OCI-LY7 (cell line): ENCODE results near the gene COX4I1. TPM values are rescaled to one million over a fixed set of nuclear protein-coding genes. Genes with fewer than 3 reads are reported as not detected.

Source experiments
- BruUV-seq: library from RNA; stranded (reverse); fragments of 400-500 nt; replicated peaks from 2 replicates; lab custom pipeline; 2021; lab: Mats Ljungman, UMichigan
- CTCF ChIA-PET: fragments of 300-600 bp; sonication (Branson Sonifier 250); formaldehyde crosslinking; loops from one replicate; lab custom pipeline; 2022; ENCODE audit warnings: antibody characterized with exemption; ENCODE audit not compliant: unreplicated experiment; lab: Charles Lee
- POLR2A ChIA-PET: fragments of 300-600 bp; sonication (Branson Sonifier 250); formaldehyde crosslinking; loops from one replicate; lab custom pipeline; 2022; ENCODE audit warnings: antibody characterized with exemption; lab: Charles Lee
- DNase-seq: peaks from one replicate; pipeline ENCODE4 v3.0.0-alpha.2; 2015; ENCODE audit warnings: low spot score
- H2AFZ ChIP-seq: fragments of 200-600 bp; sonication (generic), shearing (Covaris generic); 2 replicates; pipeline ENCODE4 v1.6.1; 2014; ENCODE audit warnings: mild to moderate bottlenecking, antibody characterized with exemption, low read length, moderate library complexity
- H3K27ac ChIP-seq: fragments of 200-600 bp; sonication (generic); 2 replicates; pipeline ENCODE4 v1.5.1; 2014; ENCODE audit warnings: mixed run types, low read depth, mild to moderate bottlenecking, moderate library complexity, low read length, inconsistent platforms; ENCODE audit not compliant: poor library complexity, severe bottlenecking
- H3K36me3 ChIP-seq: fragments of 200-600 bp; sonication (generic); 2 replicates; pipeline ENCODE4 v1.6.1; 2014; ENCODE audit warnings: mild to moderate bottlenecking, antibody characterized with exemption, low read length, moderate library complexity, mixed read lengths; ENCODE audit not compliant: insufficient read depth
- H3K4me1 ChIP-seq: fragments of 200-600 bp; sonication (generic); 2 replicates; pipeline ENCODE4 v1.5.1; 2014; ENCODE audit warnings: mild to moderate bottlenecking, low read length; ENCODE audit not compliant: insufficient read depth, poor library complexity, severe bottlenecking
- H3K4me2 ChIP-seq: fragments of 200-600 bp; sonication (generic); 2 replicates; pipeline ENCODE4 v1.6.1; 2014; ENCODE audit warnings: mild to moderate bottlenecking, low read length
- H3K4me3 ChIP-seq: fragments of 200-600 bp; sonication (generic); 2 replicates; pipeline ENCODE4 v1.5.1; 2014; ENCODE audit warnings: mild to moderate bottlenecking, low read depth, low read length; ENCODE audit not compliant: poor library complexity, severe bottlenecking
- H3K79me2 ChIP-seq: fragments of 200-600 bp; sonication (generic); 2 replicates; pipeline ENCODE4 v1.6.1; 2016; ENCODE audit warnings: low read depth, mild to moderate bottlenecking, low read length, moderate library complexity, mixed read lengths; ENCODE audit not compliant: insufficient read depth
- H3K9me2 ChIP-seq: fragments of 200-600 bp; sonication (generic); 2 replicates; pipeline ENCODE4 v1.6.1; 2016; ENCODE audit warnings: mild to moderate bottlenecking, low read length, mixed read lengths; ENCODE audit not compliant: insufficient read depth
- H3K9me3 ChIP-seq: fragments of 200-600 bp; sonication (generic); 2 replicates; pipeline ENCODE4 v1.6.1; 2014; ENCODE audit warnings: mild to moderate bottlenecking, mixed run types, low read length, mixed read lengths
- H4K20me1 ChIP-seq: fragments of 200-600 bp; sonication (generic); 2 replicates; pipeline ENCODE4 v1.6.1; 2014; ENCODE audit warnings: mild to moderate bottlenecking, antibody characterized with exemption, low read length, moderate library complexity, mixed read lengths; ENCODE audit not compliant: insufficient read depth
- EZH2phosphoT487 ChIP-seq: fragments of 200-600 bp; sonication (generic); IDR thresholded peaks from 2 replicates; pipeline ENCODE4 v1.6.1; 2018; ENCODE audit warnings: low read depth, borderline replicate concordance, mild to moderate bottlenecking, mixed run types, antibody characterized with exemption, low read length, moderate library complexity, mixed read lengths
- intact Hi-C: fragments of 100-400 bp; cut with micrococcal nuclease; formaldehyde crosslinking; loops from one replicate; pipeline ENCODE4 v1.10.0; 2022; ENCODE audit not compliant: unreplicated experiment
- total RNA-seq, 2 experiments: library from RNA; depleted of rRNA in 1 of 2; stranded (reverse); fragments of >200 nt in 1 of 2; shearing (Covaris generic) in 1 of 2; gene quantifications; 2 replicates each; pipeline ENCODE4 v1.2.3, GENCODE V29; 2014 to 2022
- TF ChIP-seq, protein P1 (sequence below): fragments of 200-600 bp; sonication (generic); conservative IDR thresholded peaks from 2 replicates; pipeline ENCODE4 v1.5.1; 2014; ENCODE audit warnings: mild to moderate bottlenecking, antibody characterized with exemption, low read length, moderate library complexity, mixed read lengths

COX4I1 gene
- total RNA-seq, 2 experiments from 2014 or later, result 542 to 569 TPM

DNA sequence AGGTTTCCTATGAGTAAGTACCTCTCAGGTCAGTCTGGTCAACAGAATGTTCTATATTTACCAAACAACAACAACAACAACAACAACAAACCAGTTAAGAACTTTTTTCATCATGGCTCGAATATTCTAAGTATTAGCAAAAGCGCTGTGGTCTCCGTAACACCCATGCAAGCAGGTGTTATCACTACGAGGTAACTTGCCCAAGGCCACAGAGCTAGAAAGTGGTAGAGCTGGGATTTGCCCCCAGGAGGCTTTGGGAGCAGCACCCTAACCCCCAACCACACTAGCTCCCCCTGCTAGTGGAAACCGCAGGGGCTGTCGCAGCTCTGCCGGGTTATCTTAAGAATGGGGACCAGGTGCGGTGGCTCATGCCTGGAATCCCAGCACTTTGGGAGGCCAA is 24.7 kb upstream of the COX4I1 start:
- no peak overlapping the region for H3K4me2 ChIP-seq
- H3K36me3 ChIP-seq, result peaks cover 46% of the 10 kb centered on the region
- POLR2A ChIA-PET, result no interaction called here

DNA sequence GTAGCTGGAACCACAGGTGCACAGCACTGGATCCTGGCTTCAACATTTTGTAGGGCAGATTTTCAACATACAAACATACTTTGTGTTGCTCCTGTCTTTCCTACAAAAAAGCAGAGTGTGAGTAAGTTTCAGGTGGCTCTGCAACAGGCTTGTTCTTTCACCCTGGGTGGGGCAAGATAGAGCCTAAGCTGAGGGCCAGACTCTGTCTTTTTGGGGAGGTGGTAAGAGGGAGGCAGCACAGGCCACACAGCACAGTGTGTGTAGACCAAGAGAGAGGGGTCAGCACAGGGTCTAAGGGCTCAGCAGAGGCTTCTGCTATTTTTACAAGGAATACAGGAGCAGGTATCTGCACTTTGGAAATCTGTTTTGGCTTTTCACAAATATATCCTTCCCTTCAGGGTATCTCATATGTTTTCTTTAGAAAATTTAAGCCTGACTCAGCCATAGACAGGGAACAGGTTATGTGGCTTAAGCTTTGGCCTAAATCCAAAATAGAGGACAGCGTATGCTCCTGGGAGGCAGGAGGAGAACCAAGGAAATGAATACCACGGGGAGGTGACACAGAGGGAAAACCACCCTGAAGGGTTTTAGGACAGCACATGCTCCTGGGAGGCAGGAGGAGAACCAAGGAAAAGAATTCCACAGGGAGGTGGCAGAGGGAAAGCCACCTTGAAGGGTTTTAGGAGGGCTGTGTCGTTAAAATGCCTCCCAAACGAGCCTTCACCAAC is 21.7 kb upstream of the COX4I1 start:
- H3K79me2 ChIP-seq, result no peaks in the 10 kb centered on the region
- H4K20me1 ChIP-seq, result no peaks in the 10 kb centered on the region
- no TSS peak for BruUV-seq
- H3K36me3 ChIP-seq, result peaks cover 63% of the 10 kb centered on the region
- H3K9me2 ChIP-seq, result no peaks in the 10 kb centered on the region
- CTCF ChIA-PET, result no interaction called here
- no peaks in the 10 kb centered on the region for H3K9me3 ChIP-seq
- H3K4me2 ChIP-seq, result no peak overlapping the region
- TF ChIP-seq, protein P1, sequence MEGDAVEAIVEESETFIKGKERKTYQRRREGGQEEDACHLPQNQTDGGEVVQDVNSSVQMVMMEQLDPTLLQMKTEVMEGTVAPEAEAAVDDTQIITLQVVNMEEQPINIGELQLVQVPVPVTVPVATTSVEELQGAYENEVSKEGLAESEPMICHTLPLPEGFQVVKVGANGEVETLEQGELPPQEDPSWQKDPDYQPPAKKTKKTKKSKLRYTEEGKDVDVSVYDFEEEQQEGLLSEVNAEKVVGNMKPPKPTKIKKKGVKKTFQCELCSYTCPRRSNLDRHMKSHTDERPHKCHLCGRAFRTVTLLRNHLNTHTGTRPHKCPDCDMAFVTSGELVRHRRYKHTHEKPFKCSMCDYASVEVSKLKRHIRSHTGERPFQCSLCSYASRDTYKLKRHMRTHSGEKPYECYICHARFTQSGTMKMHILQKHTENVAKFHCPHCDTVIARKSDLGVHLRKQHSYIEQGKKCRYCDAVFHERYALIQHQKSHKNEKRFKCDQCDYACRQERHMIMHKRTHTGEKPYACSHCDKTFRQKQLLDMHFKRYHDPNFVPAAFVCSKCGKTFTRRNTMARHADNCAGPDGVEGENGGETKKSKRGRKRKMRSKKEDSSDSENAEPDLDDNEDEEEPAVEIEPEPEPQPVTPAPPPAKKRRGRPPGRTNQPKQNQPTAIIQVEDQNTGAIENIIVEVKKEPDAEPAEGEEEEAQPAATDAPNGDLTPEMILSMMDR, result no peak
- TF ChIP-seq EZH2phosphoT487, result no peak
- no peak overlapping the region for H3K4me3 ChIP-seq
- no peak overlapping the region for H3K27ac ChIP-seq
- DNase-seq, result no peak
- no peaks in the 10 kb centered on the region for H3K4me1 ChIP-seq
- no peak overlapping the region for H2AFZ ChIP-seq
- POLR2A ChIA-PET, result interaction anchor here (1.5 kb wide), 1 partner anchor 16 kb away, joined by 6 read pairs; no protein-coding TSS in a partner anchor
- intact Hi-C loops, result no loop called here

More for the DNA sequence above, 24.7 kb upstream of the COX4I1 start:
- H3K27ac ChIP-seq, result no peak overlapping the region
- BruUV-seq, result no TSS peak
- H4K20me1 ChIP-seq, result no peaks in the 10 kb centered on the region
- TF ChIP-seq, protein P1, result no peak
- TF ChIP-seq EZH2phosphoT487, result no peak
- intact Hi-C loops, result no loop called here
- H2AFZ ChIP-seq, result no peak overlapping the region
- DNase-seq, result no peak
- no peak overlapping the region for H3K4me3 ChIP-seq
- no peaks in the 10 kb centered on the region for H3K9me3 ChIP-seq
- no peaks in the 10 kb centered on the region for H3K9me2 ChIP-seq
- no peaks in the 10 kb centered on the region for H3K4me1 ChIP-seq
- CTCF ChIA-PET, result interaction anchor here (0.6 kb wide), 1 partner anchor 49 kb away, joined by 3 read pairs; no protein-coding TSS in a partner anchor
- H3K79me2 ChIP-seq, result no peaks in the 10 kb centered on the region

DNA sequence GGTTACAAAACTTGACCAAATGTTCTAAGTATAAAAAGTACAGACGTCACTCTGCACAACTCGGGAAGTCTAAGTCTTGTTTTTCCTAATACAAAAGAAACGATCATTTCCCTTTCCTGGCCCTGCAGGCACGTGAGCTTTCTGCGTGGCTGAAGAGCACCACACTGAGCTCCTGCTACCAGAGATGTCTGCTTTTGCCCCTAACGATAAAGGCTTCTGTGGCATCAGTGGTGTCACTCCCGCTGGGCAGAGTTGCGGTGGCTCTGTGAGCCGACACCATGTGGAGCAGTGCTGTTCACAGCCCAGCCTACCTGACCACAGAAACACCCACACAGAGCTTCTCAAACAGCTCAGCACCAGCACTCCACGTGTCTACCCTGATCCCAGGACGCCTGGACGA is 20.6 kb upstream of the COX4I1 start:
- no peak for TF ChIP-seq EZH2phosphoT487
- TF ChIP-seq, protein P1, result no peak
- BruUV-seq, result no TSS peak
- Histone ChIP-seq H3K79me2 (no peaks in the 10 kb centered on the region), H3K27ac (no peak overlapping the region), H3K4me3 (no peak overlapping the region), H3K9me3 (no peaks in the 10 kb centered on the region), H3K4me2 (no peak overlapping the region), H3K9me2 (no peaks in the 10 kb centered on the region), H2AFZ (no peak overlapping the region), H3K36me3 (peaks cover 71% of the 10 kb centered on the region), H4K20me1 (no peaks in the 10 kb centered on the region), H3K4me1 (no peaks in the 10 kb centered on the region)
- DNase-seq, result no peak
- intact Hi-C loops, result no loop called here
- ChIA-PET CTCF (no interaction called here), POLR2A (interaction anchor here (0.7 to 0.8 kb wide), 2 partner anchors 13 to 998 kb away, joined by 3 to 4 read pairs; no protein-coding TSS in a partner anchor)
